ENCODE data around the gene LAPTM4A.

LAPTM4A gene

GRCh38 chr2:20019747-20020146 is 31.7 kb downstream of the LAPTM4A start:
- TF ChIP-seq POLR2AphosphoS5 (IDR thresholded peaks at IDR 0.05; ENCODE audit: low read depth, low read length) (no peak), FOXP2 (optimal IDR thresholded peaks at IDR 0.05; ENCODE audit: borderline replicate concordance, extremely low read depth, extremely low read length, insufficient read depth) (no peak), SIN3A (IDR thresholded peaks at IDR 0.05; ENCODE audit: borderline replicate concordance, insufficient read depth, low read length) (no peak), TAF1 (IDR thresholded peaks at IDR 0.05; ENCODE audit: borderline replicate concordance, insufficient read depth, low read length) (no peak)
- TF ChIP-seq, protein P1, sequence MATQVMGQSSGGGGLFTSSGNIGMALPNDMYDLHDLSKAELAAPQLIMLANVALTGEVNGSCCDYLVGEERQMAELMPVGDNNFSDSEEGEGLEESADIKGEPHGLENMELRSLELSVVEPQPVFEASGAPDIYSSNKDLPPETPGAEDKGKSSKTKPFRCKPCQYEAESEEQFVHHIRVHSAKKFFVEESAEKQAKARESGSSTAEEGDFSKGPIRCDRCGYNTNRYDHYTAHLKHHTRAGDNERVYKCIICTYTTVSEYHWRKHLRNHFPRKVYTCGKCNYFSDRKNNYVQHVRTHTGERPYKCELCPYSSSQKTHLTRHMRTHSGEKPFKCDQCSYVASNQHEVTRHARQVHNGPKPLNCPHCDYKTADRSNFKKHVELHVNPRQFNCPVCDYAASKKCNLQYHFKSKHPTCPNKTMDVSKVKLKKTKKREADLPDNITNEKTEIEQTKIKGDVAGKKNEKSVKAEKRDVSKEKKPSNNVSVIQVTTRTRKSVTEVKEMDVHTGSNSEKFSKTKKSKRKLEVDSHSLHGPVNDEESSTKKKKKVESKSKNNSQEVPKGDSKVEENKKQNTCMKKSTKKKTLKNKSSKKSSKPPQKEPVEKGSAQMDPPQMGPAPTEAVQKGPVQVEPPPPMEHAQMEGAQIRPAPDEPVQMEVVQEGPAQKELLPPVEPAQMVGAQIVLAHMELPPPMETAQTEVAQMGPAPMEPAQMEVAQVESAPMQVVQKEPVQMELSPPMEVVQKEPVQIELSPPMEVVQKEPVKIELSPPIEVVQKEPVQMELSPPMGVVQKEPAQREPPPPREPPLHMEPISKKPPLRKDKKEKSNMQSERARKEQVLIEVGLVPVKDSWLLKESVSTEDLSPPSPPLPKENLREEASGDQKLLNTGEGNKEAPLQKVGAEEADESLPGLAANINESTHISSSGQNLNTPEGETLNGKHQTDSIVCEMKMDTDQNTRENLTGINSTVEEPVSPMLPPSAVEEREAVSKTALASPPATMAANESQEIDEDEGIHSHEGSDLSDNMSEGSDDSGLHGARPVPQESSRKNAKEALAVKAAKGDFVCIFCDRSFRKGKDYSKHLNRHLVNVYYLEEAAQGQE (IDR thresholded peaks at IDR 0.05; ENCODE audit: insufficient read depth in 1 of 2, low read depth in 2 of 2, low read length in 2 of 2), result no peak

DNA sequence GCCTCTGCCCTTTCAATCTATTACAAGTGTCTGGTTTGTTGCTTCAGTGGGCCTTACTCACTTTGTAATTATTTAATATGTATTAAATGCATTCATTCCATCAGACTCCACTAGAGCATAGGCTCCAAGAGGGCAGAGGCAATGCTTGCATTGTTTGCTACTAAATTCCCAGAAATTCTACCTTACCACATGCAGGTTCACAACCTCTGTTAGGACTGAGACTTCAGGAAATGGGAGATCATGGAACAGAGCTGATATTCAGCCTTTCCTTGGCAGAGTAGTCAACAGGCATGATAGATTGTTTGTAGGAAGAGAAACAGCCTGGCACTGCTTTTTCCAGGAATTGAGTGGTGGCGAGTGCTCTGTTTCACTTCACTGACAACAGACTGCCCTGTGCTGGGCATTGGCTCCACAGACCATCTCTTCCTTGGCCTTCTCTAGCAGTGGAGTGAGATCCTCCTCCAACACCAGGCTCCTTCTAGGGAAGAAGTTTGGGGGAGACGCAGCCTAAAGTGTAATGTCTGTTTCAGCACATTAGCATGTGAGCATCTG is 32.8 kb downstream of the LAPTM4A start:
- TF ChIP-seq POLR2AphosphoS5 (IDR thresholded peaks at IDR 0.05; ENCODE audit: low read depth, low read length) (no peak), TAF1 (IDR thresholded peaks at IDR 0.05; ENCODE audit: borderline replicate concordance, insufficient read depth, low read length) (no peak)

GRCh38 chr2:20016346-20016745 is 35.1 kb downstream of the LAPTM4A start:
- TF ChIP-seq FOXP2 (optimal IDR thresholded peaks at IDR 0.05; ENCODE audit: borderline replicate concordance, extremely low read depth, extremely low read length, insufficient read depth) (no peak), TAF1 (IDR thresholded peaks at IDR 0.05; ENCODE audit: borderline replicate concordance, insufficient read depth, low read length) (no peak), POLR2AphosphoS5 (IDR thresholded peaks at IDR 0.05; ENCODE audit: low read depth, low read length) (no peak), SIN3A (IDR thresholded peaks at IDR 0.05; ENCODE audit: borderline replicate concordance, insufficient read depth, low read length) (no peak)
- TF ChIP-seq, protein P1 (IDR thresholded peaks at IDR 0.05; ENCODE audit: insufficient read depth in 1 of 2, low read depth in 2 of 2, low read length in 2 of 2), result no peak

DNA sequence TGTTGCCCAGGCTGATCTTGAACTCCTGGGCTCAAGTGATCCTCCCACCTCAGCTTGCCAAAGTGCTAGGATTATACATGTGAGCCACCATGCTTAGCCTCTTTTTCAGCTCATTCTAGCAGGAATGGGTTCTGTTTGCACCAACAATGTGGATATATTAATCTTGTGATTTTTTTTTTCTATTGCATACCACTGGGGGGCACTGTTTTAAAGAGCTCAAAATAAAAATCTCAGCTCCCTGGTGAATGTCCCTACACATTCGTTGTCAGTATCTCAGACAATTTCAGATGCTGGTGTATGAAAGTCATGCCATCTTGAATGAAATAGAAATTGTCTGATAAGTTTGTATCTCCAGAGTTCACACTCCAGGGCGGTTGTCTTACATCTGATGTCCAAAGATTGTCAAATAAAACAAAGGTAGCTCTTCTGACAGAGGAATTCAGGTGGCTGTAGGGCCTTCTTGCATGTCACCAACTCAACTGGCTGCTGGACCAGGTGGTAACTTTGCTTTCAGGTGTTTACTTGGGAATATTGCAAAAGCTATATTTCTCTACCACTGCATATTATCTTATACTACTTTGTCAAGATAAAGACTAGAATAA is 35.8 kb downstream of the LAPTM4A start:
- TF ChIP-seq, protein P1 (IDR thresholded peaks at IDR 0.05; ENCODE audit: insufficient read depth in 1 of 2, low read depth in 2 of 2, low read length in 2 of 2), result no peak
- TF ChIP-seq SIN3A (IDR thresholded peaks at IDR 0.05; ENCODE audit: borderline replicate concordance, insufficient read depth, low read length), result no peak
- TF ChIP-seq FOXP2 (optimal IDR thresholded peaks at IDR 0.05; ENCODE audit: borderline replicate concordance, extremely low read depth, extremely low read length, insufficient read depth), result no peak
- no peak for TF ChIP-seq TAF1 (IDR thresholded peaks at IDR 0.05; ENCODE audit: borderline replicate concordance, insufficient read depth, low read length)
- no peak for TF ChIP-seq POLR2AphosphoS5 (IDR thresholded peaks at IDR 0.05; ENCODE audit: low read depth, low read length)

GRCh38 chr2:20013126-20013849 is 38.1 kb downstream of the LAPTM4A start:
- TF ChIP-seq POLR2AphosphoS5 (IDR thresholded peaks at IDR 0.05; ENCODE audit: low read depth, low read length) (no peak), SIN3A (IDR thresholded peaks at IDR 0.05; ENCODE audit: borderline replicate concordance, insufficient read depth, low read length) (no peak), TAF1 (IDR thresholded peaks at IDR 0.05; ENCODE audit: borderline replicate concordance, insufficient read depth, low read length) (no peak), FOXP2 (optimal IDR thresholded peaks at IDR 0.05; ENCODE audit: borderline replicate concordance, extremely low read depth, extremely low read length, insufficient read depth) (no peak)
- TF ChIP-seq, protein P1 (IDR thresholded peaks at IDR 0.05; ENCODE audit: insufficient read depth in 1 of 2, low read depth in 2 of 2, low read length in 2 of 2), result no peak
